Measurements from ENCODE around the gene PRLR. TPM values are rescaled to one million over a fixed set of nuclear protein-coding genes. Genes with fewer than 3 reads are reported as not detected.
A peak's percentile ranks its signal among the peaks of the same experiment; 100 is the strongest.

PRLR gene
- total and polyA plus RNA-seq, 2 of the 13 experiments (the other 11 are each of a cell fraction or from before 2014, with no cell fraction given): 12.2 to 13.3 TPM

DNA sequence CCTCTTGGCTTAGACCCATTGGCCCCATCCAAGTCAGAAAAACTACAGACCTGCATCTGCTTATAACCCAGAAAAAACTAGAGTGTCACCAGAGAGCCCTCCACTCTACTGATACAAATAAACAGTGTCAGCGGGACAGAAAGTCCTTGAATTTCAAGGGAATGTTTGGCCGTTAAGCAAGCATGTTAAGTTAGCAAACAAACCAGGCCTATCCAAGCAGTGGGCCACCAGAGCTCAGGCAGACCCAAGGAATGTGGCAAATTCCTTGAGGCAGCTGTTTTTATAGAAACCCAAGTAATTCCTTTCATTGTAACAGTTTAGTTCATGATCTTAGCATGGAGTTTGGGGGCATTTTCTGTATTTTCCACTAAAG, 70.9 kb downstream of the PRLR start (continued):
- TF ChIP-seq RBAK (CRISPR knock-in tag; IDR thresholded peaks at IDR 0.05) (no peak), ZNF44 (CRISPR knock-in tag; IDR thresholded peaks at IDR 0.05) (no peak), HNRNPL (IDR thresholded peaks at IDR 0.05; ENCODE audit: low read depth, low read length) (no peak), SMYD3 (CRISPR knock-in tag; IDR thresholded peaks at IDR 0.05) (no peak), HNF4A (CRISPR knock-in tag; IDR thresholded peaks at IDR 0.05) (peak; percentile 53), ZNF207 (IDR thresholded peaks at IDR 0.05; ENCODE audit: borderline replicate concordance) (no peak), EHMT2 (IDR thresholded peaks at IDR 0.05; ENCODE audit: borderline replicate concordance, low read depth, low read length) (no peak), ATAD3A (CRISPR knock-in tag; IDR thresholded peaks at IDR 0.05) (no peak), MBNL3 (CRISPR knock-in tag; conservative IDR thresholded peaks at IDR 0.05) (no peak), ARNT (IDR thresholded peaks at IDR 0.05) (no peak), RXRA (CRISPR knock-in tag; IDR thresholded peaks at IDR 0.05) (no peak), SPEN (CRISPR knock-in tag; IDR thresholded peaks at IDR 0.05; ENCODE audit: low read depth) (no peak), ZBTB7A (CRISPR knock-in tag; IDR thresholded peaks at IDR 0.05) (no peak), SOX13 (IDR thresholded peaks at IDR 0.05) (no peak), SOX13 (CRISPR knock-in tag; conservative IDR thresholded peaks at IDR 0.05 in 1 of 2, IDR thresholded peaks at IDR 0.05 in 1 of 2) (peak in 1 of 2 experiments; percentile 71; a peak in 2 of 4 replicates), ZNF709 (CRISPR knock-in tag; IDR thresholded peaks at IDR 0.05) (no peak), ZNF367 (CRISPR knock-in tag; IDR thresholded peaks at IDR 0.05; ENCODE audit: borderline replicate concordance) (no peak), POLR2AphosphoS5 (IDR thresholded peaks at IDR 0.05; ENCODE audit: low read depth, low read length) (no peak), ZC3H4 (CRISPR knock-in tag; IDR thresholded peaks at IDR 0.05; ENCODE audit: borderline replicate concordance) (no peak), ZNF720 (CRISPR knock-in tag; IDR thresholded peaks at IDR 0.05) (no peak), KAT2B (IDR thresholded peaks at IDR 0.05; ENCODE audit: borderline replicate concordance, low read depth, low read length) (no peak), IKZF1 (IDR thresholded peaks at IDR 0.05) (no peak), HOXA9 (CRISPR knock-in tag; IDR thresholded peaks at IDR 0.05; ENCODE audit: borderline replicate concordance) (no peak), ZNF773 (CRISPR knock-in tag; IDR thresholded peaks at IDR 0.05; ENCODE audit: borderline replicate concordance) (no peak), GTF2F1 (IDR thresholded peaks at IDR 0.05; ENCODE audit: low read length) (no peak), ZNF674 (CRISPR knock-in tag; IDR thresholded peaks at IDR 0.05; ENCODE audit: low read depth) (no peak)
- TF ChIP-seq, protein P1, sequence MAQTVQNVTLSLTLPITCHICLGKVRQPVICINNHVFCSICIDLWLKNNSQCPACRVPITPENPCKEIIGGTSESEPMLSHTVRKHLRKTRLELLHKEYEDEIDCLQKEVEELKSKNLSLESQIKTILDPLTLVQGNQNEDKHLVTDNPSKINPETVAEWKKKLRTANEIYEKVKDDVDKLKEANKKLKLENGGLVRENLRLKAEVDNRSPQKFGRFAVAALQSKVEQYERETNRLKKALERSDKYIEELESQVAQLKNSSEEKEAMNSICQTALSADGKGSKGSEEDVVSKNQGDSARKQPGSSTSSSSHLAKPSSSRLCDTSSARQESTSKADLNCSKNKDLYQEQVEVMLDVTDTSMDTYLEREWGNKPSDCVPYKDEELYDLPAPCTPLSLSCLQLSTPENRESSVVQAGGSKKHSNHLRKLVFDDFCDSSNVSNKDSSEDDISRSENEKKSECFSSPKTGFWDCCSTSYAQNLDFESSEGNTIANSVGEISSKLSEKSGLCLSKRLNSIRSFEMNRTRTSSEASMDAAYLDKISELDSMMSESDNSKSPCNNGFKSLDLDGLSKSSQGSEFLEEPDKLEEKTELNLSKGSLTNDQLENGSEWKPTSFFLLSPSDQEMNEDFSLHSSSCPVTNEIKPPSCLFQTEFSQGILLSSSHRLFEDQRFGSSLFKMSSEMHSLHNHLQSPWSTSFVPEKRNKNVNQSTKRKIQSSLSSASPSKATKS (CRISPR knock-in tag; IDR thresholded peaks at IDR 0.05): no peak
- TF ChIP-seq, protein P2, sequence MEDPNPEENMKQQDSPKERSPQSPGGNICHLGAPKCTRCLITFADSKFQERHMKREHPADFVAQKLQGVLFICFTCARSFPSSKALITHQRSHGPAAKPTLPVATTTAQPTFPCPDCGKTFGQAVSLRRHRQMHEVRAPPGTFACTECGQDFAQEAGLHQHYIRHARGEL (CRISPR knock-in tag; IDR thresholded peaks at IDR 0.05): no peak
- TF ChIP-seq, protein P3, sequence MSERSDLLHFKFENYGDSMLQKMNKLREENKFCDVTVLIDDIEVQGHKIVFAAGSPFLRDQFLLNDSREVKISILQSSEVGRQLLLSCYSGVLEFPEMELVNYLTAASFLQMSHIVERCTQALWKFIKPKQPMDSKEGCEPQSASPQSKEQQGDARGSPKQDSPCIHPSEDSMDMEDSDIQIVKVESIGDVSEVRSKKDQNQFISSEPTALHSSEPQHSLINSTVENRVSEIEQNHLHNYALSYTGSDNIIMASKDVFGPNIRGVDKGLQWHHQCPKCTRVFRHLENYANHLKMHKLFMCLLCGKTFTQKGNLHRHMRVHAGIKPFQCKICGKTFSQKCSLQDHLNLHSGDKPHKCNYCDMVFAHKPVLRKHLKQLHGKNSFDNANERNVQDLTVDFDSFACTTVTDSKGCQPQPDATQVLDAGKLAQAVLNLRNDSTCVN (CRISPR knock-in tag; IDR thresholded peaks at IDR 0.05; ENCODE audit: borderline replicate concordance): no peak
- TF ChIP-seq, protein P4, sequence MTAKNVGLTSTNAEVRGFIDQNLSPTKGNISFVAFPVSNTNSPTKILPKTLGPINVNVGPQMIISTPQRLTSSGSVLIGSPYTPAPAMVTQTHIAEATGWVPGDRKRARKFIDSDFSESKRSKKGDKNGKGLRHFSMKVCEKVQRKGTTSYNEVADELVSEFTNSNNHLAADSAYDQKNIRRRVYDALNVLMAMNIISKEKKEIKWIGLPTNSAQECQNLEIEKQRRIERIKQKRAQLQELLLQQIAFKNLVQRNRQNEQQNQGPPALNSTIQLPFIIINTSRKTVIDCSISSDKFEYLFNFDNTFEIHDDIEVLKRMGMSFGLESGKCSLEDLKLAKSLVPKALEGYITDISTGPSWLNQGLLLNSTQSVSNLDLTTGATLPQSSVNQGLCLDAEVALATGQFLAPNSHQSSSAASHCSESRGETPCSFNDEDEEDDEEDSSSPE (CRISPR knock-in tag; IDR thresholded peaks at IDR 0.05): no peak
